Activated CD8-positive, alpha-beta memory T cell treated with anti-CD3 and anti-CD28 coated beads, Interleukin-2, amount 50 U/mL, for 1 hour (primary cell): ENCODE measurements around the gene OTOG.

Source experiments
- DNase-seq: peaks from one replicate; pipeline ENCODE4 v3.0.0-alpha.2; 2020; ENCODE audit errors: extremely low read depth

The OTOG gene

GRCh38 chr11:17585911-17586695 lies 39.0 kb downstream of the OTOG start:
- DNase-seq = no peak

DNA sequence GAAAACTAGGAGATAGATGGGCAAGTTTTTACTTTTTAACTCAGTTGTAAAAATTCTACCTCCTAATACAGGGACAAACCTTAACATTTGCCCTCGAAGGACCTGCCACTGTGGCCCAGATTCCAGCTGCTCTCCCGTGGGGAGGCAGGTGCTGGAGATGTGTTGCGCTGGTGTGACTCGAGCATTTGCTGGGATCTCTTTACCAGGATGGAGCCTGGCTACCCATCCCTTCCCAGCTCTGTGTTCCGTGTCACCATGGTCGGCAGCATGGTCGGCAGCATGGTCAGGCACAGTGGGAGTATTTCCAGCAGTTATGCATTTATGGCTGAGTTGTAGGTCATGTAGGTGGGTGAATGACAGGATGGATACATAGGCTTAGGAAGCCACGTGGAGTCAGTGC lies 41.1 kb downstream of the OTOG start:
- DNase-seq = no peak

GRCh38 chr11:17588721-17589120 lies 41.7 kb downstream of the OTOG start:
- no peak for DNase-seq

GRCh38 chr11:17590463-17590862 lies 43.4 kb downstream of the OTOG start:
- no peak for DNase-seq

DNA sequence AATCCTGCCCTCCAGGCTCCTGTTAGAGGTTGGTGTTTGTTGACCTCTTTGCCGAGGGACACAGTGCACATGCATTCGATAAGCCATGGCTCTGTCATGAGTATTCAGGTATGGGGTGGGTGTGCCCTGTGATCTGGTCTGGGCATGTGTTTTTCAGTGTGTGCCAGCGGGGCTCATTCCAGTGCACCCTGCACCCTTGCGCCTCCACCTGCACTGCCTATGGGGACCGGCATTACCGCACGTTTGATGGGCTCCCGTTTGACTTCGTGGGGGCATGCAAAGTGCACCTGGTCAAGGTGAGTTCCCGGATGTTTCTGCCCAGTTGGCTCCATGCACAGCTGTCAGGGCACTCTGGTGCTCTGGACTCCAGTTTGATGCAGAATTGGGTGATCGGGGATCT lies 44.2 kb downstream of the OTOG start:
- DNase-seq = no peak

- no peak for DNase-seq
Observed at GRCh38 chr11:17593466-17594245, 46.6 kb downstream of the OTOG start.

- no peak for DNase-seq
Observed at GRCh38 chr11:17594686-17595192, 47.7 kb downstream of the OTOG start.

- DNase-seq = no peak
Observed at GRCh38 chr11:17595526-17596309, 48.7 kb downstream of the OTOG start.

- no peak for DNase-seq
Observed at GRCh38 chr11:17596310-17596669, 49.2 kb downstream of the OTOG start.

- DNase-seq = no peak
Observed at GRCh38 chr11:17596711-17597110, 49.7 kb downstream of the OTOG start.

DNA sequence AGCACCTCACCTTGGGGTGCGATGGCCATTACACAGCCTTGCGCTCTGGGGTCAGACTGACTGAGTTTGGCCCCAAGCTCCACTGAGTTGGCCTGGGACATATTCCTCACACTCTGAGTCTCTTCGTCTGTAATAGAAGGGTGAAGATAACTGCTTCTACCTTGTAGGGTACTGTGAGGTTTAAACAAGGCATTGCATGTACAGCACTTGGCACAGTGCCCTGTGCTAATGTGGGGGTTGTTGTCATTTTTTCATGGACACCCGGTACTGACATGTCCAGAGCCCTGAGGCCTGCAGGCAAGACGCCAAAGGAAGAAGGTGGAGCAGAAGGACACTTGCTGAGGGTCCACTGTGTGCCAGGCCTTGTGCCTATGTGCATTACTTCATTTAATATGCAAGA lies 50.7 kb downstream of the OTOG start:
- DNase-seq = no peak

- DNase-seq = no peak
Observed at GRCh38 chr11:17598700-17599459, 51.8 kb downstream of the OTOG start.

- DNase-seq = no peak
Observed at GRCh38 chr11:17599460-17599925, 52.4 kb downstream of the OTOG start.

DNA sequence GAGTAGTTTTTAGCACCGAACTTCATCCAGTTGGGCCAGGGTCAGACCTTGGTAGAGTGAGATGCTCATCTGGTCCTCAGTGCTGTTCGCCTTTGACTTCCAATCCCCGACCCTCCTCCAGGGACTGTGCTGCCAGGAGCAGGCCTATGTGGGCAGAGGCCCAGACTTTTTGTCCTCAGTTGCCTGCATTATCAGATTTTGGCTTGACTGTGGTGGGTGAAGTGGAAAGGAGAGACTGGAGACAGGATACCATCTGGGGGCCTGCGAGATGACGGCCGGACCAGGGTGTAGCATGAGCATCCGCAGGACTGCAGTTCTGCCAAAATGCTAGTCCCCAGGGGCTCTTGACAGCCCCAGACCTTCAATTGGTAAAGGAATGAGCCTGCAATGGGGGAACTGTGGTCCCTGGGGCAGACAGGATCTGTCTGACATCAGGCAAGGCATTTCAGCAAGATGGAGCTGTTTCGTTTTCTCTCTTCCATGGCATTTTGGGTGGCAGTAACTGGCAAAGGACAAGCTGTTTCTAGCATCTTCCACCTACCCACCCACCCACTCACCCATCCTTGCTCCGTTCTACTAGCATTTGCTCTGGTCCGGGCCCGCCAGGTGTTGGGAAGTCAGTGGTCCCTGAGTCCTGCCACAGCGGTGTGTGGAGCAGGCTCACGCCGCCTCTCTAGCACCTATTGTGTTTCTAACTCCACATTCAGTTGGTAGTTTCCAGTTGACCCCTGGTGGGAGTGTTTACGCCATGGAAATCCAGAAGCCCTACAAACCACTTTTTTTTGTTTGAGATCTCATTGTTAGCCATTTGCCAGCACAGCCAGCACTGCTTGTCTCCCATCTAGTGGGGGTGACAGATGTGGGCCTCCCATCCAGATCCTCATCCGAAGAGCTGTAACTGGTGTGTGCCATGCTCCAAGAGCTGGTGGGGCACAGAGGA lies 53.5 kb downstream of the OTOG start:
- no peak for DNase-seq

DNA sequence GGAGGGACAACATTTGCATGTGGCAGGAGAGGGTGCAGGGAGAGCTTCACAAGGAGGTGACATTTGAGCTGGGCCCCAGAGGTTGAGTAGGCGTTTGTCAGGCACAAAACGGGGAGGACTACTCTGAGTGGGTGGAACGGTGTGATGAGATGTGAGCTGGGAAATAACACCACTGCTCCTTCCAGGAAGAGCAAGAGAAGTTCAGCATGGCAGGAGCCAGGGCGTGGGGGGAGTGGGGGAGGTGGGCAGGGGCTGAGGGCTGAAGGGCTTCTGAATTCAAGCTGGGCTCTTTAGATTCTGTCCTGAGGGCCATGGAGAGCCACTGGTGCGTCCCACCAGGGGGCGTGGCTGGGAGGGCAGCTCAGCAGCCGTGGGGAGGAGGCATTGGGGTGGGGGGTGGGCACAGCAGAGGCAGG lies 54.2 kb downstream of the OTOG start:
- no peak for DNase-seq

GRCh38 chr11:17601676-17602075 lies 54.6 kb downstream of the OTOG start:
- DNase-seq = no peak

GRCh38 chr11:17602105-17603001 lies 55.3 kb downstream of the OTOG start:
- no peak for DNase-seq

DNA sequence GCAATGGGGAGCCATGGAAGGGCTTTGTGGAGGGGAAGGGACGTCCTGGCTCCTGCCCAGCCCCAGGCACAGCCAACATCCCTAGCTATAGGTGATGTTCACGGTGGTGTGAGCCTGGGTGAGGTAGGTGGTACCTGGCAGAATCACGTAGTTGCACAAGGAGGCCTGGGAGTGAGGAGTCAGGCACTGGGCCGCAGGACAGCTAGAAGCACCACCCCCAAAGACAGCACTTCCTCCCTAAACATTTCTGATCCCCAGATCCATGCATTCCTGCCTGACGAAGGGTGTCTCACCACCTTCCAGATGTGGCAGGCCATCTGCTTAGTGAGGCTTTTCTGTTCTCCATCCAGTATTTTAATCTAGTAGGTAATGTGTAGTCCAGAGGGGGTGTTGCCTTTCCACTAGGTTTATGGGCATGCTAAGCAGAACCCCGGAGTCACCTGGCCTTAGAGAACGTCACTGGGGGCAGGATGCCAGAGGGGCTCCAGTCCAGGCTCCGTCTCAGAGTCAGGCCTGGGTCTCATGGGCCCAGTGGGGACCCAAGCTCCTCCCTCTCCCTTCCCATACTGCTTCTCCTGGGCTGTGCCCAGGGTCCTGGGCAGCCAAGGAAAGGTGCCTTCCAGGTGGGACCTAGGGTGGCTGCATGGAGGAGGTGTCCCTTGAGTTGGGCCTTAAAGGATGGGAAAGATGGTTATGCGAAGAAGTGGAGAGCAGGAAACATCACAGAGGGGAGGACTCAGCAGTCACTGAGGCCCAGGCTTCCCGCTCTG lies 56.2 kb downstream of the OTOG start:
- DNase-seq = no peak
